Activated CD8-positive, alpha-beta memory T cell treated with anti-CD3 and anti-CD28 coated beads, Interleukin-2, amount 50 U/mL, for 24 hours (primary cell): Measurements from ENCODE around the gene PHF21B.

Source experiments
- DNase-seq: peaks from one replicate; pipeline ENCODE4 v3.0.0-alpha.2; 2020; ENCODE audit errors: extremely low read depth

PHF21B gene

DNA sequence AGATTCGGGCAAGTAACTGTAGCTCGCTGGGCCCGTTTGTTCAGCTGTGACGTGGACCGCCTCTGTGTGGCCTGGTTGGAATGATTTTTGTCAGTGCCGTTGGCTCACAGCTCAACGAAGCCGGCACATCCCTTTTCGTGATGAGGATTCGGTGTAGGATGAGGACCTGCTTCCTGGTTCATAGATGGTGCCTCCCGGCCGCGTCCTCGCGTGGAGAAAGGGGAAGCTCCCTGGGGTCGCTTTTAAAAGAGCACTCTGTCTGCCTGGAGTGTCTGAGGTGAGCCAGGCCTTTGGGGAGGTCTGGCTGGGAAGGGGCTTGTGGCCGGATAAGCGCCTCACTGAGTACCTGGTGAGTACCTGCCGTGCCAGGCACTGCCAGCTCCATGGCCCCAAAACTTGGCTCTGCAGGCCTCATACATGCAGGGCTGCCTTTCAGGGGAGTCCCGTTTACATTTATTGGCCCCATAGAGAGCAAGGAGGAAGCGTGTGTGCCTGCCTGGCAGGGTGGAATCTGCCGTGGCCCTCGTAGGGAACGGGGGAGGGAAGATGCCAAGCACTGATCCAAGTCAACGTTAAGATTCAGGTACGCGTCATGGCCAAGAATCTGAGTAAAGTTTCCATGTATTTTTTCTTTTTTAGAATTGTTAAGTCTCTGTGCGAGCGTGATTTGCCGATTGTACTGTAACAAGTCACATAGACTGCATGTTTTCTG, 169.0 kb downstream of the PHF21B start:
- DNase-seq, result no peak

DNA sequence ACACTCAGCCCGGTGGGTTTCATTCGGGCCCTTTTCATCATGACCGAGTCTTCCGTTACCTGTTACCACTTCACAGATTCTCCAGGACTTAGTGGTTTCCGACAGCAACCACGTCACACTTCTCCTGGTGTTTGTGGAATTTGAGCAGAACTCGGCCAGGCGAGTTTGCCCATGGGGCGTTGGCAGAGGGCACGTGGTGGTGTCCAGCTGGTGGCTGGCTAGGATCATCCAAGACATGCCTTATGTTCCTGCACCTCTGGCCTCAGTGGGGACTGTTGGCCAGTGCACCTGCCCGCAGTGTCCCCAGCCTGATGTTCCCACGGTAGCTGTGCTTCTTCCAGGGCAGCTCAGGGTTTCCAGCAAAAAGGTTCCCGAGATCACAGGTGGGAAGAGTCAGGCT, 170.1 kb downstream of the PHF21B start:
- DNase-seq, result no peak

DNA sequence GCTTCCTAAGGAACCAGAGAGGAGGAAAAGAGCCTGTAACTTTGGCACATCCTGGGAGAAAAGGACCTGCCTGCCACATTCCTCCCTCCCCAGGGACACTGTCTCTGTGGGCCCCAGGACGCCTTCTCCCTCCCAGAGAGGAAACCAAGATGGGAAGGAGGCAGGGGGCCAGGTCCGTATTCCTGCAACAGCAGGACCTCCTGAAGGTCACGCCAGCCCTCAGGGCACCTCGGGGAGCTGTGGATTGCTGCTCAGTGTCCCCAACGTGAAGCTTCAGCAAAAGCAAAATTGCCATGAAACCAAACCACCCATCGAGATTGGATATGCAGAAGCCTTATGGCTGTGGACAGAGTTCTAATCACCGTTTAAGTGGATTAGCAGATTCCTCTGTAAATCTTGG, 170.7 kb downstream of the PHF21B start:
- no peak for DNase-seq

DNA sequence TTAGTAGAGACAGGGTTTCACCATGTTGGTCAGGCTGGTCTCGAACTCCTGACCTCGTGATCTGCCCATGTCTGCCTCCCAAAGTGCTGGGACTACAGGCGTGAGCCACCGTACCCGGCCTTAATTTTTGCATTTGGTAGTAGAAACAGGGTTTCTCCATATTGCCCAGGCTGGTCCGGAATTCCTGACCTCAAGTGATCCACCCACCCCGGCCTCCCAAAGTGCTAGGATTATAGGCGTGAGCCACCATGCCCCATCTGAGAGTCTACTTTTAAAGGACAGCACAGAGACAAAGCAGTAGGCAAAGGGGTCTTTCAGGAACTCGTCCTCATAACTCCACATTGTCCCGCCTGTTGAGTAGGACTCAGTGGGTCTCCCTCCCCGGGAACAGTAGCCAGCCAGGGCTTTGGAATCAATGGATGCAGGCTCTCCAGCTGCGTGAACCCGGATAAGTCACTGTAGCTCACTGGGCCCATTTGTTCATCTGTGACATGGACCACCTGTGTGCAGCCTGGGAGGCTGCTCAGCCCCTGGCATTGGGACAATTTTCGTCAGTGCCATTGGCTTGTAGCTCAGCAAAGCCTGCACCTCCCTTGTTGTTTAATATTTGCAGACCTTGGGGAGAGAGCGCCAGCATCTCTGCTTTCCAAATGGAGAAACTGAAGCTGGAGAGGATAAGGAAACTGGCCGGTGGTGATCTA, 171.3 kb downstream of the PHF21B start:
- no peak for DNase-seq

DNA sequence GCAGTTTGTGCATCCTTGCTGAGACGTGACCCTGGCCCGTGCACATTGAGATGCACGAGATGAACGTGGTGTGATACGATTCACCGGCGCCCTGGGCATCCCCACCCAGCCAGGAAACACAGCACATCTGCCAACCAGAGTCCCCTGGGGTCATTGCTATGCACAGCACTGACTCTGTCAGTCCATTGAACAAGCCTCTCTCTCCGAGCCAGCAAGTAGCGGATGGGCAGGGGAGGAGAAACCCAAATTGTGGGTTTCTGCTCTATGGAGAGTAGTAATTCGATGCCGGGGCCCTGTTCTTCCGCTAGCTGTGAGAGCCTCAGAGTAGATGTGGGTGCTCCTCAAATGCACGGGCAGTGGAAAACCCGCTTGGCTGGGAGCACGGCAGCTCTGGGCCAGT, 172.3 kb downstream of the PHF21B start:
- DNase-seq, result no peak

DNA sequence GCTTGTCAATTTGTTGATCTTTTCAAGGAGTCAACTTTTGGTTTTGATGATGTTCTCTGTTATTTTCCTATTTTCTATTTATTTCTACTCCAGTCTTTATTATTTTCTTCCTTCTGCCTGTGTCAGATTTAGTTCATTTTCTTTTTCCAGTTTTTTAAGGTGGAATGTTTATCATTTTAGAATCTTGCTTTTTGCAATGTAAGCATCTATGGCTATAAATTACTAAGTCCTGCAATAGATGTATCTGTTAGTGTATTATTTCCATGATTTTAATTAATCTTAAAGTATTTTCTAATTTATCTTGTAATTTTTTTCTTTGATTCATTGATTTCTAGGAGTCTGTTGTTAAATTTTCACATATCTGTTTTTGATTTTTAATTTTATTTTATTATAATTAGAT, 175.7 kb downstream of the PHF21B start:
- DNase-seq, result no peak

DNA sequence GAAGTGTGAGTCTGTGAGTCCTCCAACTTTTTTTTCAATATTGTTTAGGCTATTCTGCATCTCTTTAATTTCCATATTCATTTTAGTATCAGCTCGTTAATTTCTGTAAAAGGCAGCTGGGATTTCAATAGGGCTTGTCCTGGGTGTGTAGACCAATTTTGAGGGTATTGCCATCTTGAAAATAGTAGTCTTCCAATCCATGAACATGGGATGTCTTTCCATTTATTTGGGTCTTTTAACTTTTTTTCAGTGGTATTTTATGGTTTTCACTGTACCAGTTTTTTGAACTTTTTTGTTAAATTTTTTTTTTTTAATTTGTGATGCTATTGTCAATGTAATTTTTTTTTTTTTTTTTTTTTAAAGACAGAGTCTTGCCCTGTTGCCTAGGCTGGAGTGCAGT, 177.9 kb downstream of the PHF21B start:
- DNase-seq, result no peak
